ENCODE results near the gene YWHAG.
"Not testable (repeated sequence)": the region's sequence is repeated elsewhere in the genome, so short reads cannot be mapped to it uniquely, and the experiment has no call there.

YWHAG gene

DNA sequence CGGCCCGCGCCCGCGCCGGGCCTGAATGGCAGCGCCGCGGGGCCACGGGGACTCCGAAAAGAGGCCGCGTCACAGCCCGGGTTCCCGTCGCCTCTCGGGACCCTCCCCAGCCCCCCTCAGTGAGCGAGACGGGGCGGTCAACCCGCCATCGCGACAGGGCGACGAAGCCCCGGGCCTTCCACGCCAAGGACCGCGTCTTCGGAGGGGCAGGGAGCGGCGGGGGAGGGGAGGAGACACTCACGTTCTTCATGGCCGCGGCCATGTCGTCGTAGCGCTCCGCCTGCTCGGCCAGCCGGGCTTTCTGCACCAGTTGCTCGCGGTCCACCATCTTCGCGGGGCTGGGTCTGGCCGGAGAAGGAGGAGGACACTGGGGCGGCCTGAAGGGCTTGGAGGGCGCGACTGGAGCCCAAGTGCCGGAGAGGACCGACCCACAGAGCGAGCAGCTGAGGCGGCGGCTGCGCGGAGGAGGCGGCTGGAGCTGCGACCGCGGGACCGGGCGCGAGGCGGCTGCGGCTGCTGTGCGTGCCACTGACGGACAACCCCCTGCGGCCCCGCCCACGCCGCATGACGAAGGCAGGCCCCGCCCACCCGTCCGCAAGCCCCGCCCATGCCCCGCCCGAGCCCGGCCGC is at the start of gene YWHAG:
TSS of gene YWHAG (minus strand) at position 511 of the 630 bp plus-strand sequence. CDS start at position 328, 183 bp downstream.
- peak; percentile 89 for DNase-seq

DNA sequence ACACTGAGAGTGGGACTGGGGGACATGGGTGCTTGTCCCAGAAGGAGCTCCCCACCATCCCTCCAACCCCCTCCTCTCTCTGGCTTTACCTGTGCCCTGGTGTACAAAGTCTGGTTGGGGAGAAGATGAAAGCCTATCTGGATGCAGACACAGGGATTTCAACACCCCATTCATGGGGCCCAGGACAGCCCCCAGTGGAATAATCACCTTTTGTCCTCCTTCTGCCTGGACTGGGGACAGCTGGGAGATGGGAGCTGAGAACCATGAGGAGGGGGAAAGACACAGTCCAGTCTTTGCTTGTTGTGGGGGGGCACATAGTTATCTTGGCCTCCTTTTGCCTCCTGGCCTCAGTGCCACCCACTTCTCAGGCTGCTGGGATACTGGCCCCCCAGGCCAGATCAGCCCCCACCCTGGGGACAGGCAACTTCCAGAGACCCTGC is 49.4 kb upstream of the YWHAG start:
- no peak for DNase-seq

DNA sequence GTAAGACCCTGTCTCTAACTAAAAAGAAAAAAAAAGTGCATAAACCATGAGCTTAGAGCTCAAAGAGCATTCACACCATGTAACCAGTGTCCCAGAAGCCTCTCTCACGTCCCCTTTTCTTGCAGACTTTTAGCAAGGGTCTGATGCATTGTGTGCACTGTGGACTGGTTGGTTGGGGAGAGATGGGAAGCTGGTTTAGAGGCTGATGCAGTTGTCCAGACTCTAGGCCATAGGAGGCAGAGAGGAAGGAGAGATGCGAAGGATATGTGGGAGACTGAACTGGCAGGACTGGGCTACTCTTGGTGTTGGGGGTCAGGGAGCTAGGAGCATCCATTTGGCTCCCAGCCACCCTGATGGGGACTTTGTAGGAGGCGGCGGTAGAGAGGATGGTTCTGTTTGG is 48.9 kb upstream of the YWHAG start:
- DNase-seq, result no peak

DNA sequence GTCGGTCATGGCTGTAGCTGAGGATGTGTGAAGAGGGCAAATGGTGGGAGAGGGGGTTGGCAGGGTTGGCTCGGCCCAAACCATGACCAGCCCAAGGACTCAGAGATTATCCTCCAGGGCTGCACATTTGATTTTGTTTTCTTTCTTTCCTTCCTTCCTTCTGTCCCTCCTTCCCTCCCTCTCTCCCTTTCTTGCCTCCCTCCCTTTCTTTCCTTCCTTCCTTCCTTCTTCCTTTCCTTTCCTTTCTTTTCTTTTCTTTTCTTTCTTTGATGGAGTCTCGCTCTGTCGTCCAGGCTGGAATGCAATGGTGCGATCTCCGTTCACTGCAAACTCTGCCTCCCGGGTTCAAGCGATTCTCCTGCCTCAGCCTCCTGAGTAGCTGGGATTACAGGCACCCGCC is 46.9 kb upstream of the YWHAG start:
- no peak for DNase-seq

DNA sequence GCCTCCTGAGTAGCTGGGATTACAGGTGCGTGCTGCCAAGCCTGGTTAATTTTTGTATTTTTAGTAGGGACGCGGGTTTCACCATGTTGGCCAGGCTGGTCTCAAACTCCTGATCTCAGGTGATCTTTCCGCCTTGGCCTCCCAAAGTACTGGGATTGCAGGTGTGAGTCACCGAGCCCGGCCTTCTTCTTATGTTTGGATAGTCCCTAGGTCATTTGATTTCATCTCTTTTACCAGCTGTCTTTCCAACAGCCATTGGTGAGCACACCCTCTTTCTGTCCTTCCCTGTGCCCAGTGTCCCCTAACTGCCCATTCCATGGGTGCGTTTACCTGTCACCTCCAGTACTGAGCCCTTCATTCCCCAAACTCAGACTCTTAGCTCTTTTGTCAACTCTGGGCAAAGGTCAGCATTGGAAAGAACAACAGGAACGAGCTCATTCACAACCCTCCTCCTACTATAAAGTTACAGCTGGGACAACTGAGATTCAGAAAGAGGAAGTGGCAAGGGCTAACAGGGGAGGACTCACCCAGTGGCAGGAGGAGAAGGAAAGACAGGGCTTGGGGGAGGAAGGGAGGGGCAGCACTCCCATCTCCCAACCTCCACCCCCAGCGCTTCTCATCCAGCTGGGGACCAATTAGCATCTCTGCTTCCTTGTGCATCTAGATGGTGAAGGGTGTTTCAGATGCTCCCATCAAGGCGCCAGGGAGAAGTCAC is 45.1 kb upstream of the YWHAG start:
- DNase-seq, result no peak

DNA sequence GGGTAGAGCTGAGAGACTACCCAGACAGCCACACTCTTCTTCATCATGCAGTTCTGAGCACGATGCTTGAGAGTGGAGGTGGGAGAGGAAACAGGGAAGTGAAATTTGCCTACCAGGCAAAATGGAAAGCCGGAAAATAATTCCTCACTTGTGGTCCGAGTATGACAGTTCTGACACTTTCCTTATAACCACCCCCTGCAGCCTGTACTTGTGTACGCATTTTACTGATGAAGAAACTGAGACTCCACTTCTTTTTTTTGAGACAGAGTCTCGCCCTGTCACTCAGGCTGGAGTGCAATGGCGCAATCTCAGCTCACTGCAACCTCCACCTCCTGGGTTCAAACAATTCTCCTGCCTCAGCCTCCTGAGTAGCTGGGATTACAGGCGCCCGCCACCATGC is 44.3 kb upstream of the YWHAG start:
- not testable (repeated sequence) for DNase-seq

DNA sequence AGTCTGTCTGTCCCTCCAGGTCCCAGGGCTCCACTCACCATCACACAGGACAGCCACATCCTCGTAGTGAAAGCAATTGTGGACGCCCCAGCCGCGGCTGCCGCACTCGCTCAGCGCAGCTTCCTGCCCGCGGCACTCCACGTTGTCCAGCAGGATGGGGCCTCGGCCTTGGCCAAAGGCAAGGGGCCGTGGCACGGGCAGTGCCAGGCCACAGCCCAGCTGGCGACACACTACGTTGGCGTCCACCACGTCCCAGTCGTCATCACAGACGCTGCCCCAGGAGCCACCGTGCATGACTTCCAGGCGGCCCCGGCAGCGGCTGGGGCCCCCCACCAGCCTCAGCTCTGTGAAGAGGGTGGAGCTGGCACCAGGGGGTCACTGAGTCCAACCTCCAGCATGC is 41.5 kb upstream of the YWHAG start:
- DNase-seq, result no peak

DNA sequence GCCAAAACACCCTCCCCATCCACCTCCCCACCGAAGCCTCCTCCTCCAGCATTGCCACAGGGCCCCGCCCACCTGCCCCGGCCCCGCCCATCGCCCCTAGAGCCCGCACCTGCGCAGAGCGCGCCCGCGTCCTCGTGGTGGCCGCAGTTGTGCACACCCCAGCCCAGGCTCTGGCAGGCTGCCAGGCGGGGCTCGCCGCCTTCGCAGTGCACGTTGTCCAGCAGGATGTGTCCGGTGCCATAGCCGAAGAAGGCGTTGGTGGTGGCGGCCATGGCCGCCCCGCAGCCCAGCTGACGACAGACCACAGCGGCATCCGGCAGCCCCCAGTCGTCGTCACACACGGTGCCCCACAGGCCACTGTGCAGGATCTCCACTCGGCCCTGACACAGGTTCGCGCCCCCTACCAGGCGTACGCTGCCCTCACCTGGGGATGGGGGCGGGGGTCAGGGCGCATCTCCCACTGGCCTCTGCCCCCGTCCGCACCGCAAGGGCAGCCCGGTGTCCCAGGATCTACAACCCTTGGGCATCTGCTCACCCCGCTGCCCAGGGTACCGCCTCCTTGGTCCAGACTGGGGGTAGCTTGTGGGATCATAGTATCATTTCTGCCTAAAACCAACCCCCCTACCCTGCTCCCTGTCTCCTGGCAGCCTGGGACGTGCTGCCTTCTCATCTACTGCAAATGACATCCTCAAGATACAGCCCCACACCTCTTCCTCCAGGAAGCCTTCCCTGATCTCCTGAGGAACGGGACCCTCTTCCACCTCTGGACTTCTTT is 38.8 kb upstream of the YWHAG start:
- DNase-seq, result peak; percentile 37

DNA sequence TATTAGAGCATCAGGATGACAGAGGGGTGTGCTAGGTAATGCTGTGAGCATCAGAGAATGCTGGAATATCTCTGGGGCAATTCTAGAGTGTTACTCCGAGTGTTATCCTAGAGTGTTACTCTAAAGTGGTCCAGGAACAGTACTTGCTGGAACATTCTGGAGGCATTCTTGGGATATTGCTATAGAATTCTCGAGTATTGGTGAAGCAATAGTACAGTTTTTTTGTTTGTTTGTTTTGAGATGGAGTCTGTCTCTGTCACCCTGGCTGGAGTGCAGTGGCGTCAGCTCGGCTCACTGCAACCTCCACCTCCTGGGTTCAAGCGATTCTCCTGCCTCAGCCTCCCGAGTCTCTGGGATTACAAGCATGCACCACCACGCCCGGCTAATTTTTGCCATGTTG is 38.1 kb upstream of the YWHAG start:
- DNase-seq, result no peak

DNA sequence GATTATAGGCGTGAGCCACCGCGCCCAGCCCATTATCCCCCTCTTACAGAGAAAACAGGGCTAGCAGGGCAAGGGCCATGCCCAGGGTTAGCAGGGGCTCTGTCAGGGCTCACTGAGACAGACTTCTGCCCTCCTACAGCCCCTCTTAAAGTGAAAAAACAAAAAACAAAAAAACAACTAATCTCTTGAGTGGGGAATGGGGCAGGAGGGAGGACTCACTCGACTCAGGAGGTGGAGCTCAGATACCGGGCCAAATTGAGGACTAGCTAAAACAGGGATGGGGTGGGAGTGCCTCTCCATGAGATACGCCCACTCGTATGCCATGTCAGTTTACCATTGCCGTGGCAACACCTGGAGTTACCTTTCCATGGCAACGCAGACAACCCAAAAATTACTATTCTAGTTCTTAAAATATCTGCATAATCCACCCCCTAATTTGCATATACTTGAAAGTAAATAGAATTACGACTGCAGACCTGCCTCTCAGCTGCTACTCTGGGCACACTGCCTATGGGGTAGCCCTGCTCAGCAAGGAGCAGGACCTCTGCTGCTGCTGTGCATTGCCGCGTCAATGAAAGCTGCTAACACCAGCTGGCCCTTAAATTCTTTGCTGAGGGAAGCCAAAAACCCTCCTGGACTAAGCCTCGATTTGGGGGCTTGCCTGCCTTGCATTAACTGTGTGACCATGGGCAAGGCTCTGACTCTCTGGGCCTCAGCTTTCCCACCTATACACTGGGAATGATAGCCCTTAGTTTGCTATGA is 37.4 kb upstream of the YWHAG start:
- DNase-seq, result no peak

DNA sequence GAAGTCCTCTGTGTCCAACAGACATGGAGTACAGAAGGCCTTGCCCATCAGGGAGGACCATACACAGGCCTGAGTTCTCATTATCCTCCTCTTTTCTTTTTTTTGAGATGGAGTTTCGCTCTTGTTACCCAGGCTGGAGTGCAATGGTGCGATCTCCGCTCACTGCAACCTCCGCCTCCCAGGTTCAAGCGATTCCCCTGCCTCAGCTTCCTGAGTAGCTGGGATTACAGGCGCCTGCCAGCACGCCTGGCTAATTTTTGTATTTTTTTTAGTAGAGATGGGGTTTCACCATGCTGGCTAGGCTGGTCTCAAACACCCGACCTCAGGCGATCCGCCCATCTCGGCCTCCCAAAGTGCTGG is 36.8 kb upstream of the YWHAG start:
- DNase-seq, result not testable (repeated sequence)

DNA sequence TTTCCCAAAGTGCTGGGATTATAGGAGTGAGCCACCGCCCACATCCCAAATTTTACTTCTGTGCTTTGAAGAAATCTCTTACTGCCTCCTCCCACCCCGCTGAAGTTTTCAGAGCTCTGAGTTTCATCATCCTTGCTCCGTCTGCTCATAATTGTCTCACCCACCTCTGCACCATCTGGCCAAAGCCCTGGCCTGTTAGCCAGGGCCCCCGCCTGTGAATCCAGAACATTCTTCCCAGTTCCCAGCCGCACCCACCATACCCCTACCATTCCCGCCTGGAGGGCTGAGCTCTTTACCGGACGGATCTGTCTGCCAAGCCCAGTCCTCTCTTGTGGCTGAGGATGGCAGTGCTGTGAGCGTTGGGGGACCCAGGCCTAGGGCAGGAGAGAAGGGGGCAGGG is 36.2 kb upstream of the YWHAG start:
- no peak for DNase-seq

DNA sequence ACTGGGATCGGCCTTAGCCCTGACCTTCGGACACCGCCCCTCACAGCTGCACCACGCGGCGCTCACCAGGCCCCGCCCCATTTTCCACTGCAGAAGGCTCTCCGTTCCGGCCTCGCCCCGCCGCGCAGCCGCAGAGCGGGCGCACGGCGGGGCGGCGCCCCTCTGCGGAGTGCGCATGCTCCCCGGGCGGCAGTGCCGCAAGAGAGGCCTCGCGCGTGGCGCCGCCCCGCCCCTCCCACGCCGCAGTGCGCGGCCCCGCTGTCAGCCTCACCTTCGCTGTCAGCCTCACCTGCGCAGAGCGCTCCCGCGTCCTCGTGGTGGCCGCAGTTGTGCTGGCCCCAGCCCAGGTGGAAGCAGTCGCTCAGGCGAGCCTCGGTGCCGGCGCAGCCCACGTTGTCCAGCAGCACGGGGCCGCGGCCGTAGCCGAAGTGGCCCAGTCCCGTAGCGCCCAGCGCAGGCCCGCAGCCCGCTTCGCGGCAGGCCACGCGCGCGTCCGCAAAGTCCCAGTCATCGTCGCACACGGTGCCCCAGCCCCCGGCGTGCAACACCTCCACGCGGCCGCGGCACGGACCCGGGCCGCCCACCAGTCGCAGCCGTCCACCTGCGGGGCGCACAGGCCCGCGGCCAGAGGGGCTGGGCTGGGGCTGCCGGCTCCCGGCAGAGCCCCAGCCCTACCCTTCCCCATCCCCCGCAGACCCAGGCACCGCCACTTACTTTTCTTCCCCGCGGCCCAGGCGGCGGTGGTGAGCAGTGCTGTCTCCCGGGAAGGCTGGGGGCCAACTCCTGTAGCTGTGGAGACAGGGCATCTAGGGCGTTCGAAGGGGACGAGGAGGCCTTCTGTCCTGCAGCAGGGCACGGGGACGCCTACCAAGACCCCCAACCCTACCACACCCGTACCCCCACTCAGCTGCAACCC is 34.6 kb upstream of the YWHAG start:
- DNase-seq, result peak; percentile 93

DNA sequence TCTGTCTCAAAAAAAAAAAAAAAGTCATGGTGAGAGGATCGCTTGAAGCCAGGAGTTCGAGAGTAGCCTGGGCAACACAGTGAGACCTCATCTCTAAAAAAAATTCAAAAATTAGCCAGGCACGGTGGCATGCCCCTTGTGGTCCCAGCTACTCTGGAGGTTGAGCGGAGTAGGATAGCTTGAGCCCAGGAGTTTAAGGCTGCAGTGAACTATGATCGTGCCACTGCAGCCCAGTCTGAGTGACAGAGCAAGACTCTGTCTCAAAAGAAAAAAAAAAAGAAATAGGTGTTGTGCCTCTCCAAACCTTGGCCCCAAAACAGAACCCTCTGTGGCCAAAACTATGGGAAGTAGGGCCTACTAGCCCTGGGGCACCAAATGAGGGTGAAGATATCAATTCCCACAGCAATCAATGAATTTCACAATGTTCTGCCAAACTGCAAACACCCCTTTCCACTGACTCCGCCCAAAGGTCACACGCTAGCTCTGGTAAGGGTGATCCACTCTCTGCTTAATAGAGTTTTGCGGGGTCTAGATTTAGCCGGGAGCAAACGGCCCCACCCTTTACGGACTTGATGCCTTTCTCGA is 33.8 kb upstream of the YWHAG start:
- DNase-seq, result no peak

DNA sequence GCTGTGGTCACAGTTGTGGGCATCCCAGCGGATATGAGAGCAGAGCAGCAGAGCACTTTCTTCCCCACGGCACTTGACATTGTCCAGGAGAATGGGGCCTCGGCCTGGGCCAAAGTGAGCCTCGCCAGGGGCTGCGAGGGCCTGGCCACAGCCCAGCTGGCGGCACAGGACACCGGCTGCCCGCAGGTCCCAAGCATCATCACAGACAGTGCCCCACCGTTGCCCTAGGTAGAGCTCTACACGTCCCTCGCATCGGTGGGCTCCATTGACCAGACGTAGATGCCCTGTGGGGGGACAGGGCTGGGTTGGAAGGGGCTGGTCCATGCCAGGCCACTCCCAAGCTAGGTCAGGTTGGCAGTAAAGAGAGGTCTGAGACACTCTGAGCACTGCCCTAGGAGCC is 31.3 kb upstream of the YWHAG start:
- DNase-seq, result no peak

DNA sequence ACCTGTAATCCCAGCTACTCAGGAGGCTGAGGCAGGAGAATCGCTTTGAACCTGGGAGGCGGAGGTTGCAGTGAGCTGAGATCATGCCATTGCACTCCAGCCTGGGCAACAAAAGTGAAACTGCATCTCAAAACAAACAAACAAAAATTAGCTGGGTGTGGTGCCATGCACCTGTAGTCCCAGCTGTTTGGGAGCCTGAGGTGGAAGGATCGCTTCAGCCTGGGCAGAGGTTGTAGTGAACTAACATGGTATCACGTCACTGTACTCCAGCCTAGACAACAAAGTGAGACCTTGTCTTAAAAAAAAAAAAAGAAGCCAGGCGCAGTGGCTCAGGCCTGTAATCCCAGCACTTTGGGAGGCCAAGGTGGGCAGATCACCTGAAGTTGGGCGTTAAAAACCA is 29.0 kb upstream of the YWHAG start:
- DNase-seq, result not testable (repeated sequence)

DNA sequence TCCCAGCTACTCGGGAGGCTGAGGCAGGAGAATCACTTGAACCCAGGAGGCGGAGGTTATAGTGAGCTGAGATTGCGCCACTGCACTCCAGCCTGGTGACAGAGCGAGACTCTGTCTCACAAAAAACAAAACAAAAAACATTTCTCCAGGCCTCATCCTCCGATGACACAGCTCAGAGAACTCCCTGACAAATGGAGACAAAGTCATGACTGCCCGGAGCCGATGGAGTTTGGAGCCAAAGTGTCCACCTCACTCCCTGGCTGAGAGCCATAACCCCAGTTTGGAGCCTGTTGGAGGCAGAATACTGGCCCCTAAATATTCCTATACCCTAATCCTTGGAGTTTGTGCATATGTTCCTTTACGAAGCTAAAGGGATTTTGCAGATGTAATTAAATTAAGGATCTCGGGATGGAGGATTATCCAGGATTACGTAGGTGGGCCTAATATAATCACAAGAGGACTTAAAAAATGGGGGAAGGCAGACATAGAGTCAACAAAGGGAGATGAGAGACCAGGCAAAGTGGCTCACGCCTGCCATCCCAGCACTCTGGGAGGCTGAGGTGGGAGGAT is 28.0 kb upstream of the YWHAG start:
- no peak for DNase-seq

DNA sequence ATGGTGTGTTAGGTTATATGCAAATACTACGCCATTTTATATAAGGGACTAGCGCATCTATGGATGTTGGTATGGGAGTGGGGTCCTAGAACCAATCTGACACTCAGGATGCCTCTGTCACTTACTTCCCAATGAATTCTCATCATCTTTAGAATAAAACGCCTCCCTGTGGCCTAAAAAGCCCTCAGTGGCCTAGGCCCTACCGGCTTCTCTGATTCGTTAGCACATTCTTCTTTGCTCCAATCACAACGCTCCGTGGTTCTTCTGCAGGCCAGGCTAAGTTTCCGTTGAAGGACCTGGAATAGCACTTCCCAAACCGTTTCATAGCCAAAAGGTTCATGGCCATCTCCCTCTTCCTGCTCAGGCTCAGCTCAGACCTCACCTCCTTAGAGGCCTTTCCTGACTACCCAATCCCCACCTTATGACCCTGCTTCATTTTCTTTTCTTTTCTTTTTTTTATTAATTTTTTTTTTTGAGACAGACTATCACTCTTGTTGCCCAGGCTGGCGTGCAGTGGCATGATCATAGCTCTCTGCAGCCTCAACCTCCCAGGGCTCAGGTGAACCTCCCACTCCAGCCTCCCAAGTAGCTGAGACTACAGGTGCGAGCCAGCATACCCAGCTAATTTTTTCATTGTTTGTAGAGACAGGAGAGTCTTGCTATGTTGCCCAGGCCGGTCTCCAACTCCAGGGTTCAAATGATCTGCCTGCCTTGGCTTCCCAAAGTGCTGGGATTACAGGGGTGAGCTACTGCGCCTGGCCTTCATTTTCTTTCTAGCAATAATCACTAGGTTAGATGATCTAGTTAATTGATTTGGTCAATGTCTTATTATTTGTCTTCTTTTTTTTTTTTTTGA is 24.5 kb upstream of the YWHAG start:
- no peak for DNase-seq

DNA sequence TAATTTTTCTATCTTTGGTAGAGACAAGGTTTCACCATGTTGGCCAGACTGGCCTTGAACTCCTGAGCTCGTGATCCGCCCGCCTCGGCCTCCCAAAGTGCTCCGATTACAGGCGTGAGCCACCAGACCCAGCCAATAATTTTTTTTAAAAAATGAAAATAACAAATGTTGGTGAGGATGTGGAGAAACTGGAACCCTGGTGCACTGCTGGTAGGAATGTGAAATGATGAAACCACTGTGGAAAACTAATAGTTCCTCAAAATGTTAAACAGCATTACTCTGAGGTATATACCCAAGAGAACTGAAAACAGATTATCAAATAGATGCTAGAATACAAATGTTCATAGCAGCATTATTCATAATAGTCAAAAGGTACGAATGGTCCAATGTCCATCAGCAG is 23.0 kb upstream of the YWHAG start:
- no peak for DNase-seq

DNA sequence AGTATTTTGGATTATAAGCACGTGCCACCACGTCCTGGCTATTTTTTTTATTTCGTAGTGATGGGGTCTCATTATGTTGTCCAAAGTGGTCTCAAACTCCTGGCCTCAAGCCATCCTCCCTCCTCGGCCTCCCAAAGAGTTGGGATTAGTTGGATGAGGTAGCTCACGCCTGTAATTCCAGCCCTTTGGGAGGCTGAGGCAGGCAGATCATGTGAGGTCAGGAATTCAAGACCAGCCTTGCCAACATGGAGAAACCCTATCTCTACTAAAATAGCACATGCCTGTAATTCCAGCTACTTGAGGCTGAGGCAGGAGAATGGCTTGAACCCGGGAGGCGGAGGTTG is 21.8 kb upstream of the YWHAG start:
- DNase-seq, result no peak
